GM12878 (cell line): ENCODE measurements around the gene ALDH3B2. TPM values are rescaled to one million over a fixed set of nuclear protein-coding genes. Genes with fewer than 3 reads are reported as not detected.

Experiments
- ATAC-seq: fragments of 200-7000 bp; cut with Tn5 transposase; 3 replicates; pipeline ENCODE4 v1.9.1; 2020; ENCODE audit warnings: mild to moderate bottlenecking, moderate library complexity
- BruUV-seq: library from RNA; stranded (reverse); fragments of 400-500 nt; replicated peaks from 2 replicates; lab custom pipeline; 2021; lab: Mats Ljungman, UMichigan
- CTCF ChIA-PET: fragments of 300-600 bp; sonication (Branson Sonifier 250); formaldehyde crosslinking; extraction: SDS; loops from one replicate; lab custom pipeline; 2021; ENCODE audit warnings: inconsistent platforms; lab: Yijun Ruan, JAX
- POLR2A ChIA-PET: fragments of 350-600 bp; formaldehyde crosslinking; extraction: SDS; loops from one replicate; lab custom pipeline; 2021; ENCODE audit warnings: inconsistent platforms; lab: Charles Lee
- RAD21 ChIA-PET: fragments of 300-600 bp; sonication (Branson Sonifier 250); formaldehyde crosslinking; loops from one replicate; lab custom pipeline; 2023; ENCODE audit warnings: antibody characterized with exemption; ENCODE audit not compliant: unreplicated experiment; lab: Charles Lee
- SMC1A ChIA-PET: fragments of 300-600 bp; sonication (Branson Sonifier 250); formaldehyde crosslinking; loops from one replicate; lab custom pipeline; 2023; ENCODE audit not compliant: unreplicated experiment, uncharacterized antibody; lab: Charles Lee
- DNase-seq: peaks from one replicate; pipeline ENCODE4 v3.0.0-alpha.2; 2011; ENCODE audit warnings: low read depth, low spot score
- FAIRE-seq: peaks from 3 replicates; lab custom pipeline; 2011; peaks lifted over from hg19 to GRCh38; lab: Jason Lieb, UNC
- H2AFZ ChIP-seq: 2 replicates; pipeline ENCODE4 v1.6.0; 2011; ENCODE audit warnings: low read depth, low read length, control low read depth; ENCODE audit not compliant: control insufficient read depth
- H3K27ac ChIP-seq: 2 replicates; pipeline ENCODE4 v1.5.1; 2011; ENCODE audit warnings: control low read depth; ENCODE audit not compliant: control insufficient read depth, insufficient read depth
- H3K27me3 ChIP-seq, 2 experiments: replicated peaks in 1 of 2; 2 replicates each; pipeline versions ENCODE4 v1.6.0 to v1.6.1; 2011; ENCODE audit warnings: low read length in 1 of 2; ENCODE audit not compliant: control insufficient read depth in 2 of 2, insufficient read depth in 2 of 2
- H3K36me3 ChIP-seq, 2 experiments: 2 replicates each; pipeline ENCODE4 v1.5.1; 2011; ENCODE audit warnings: low read length in 1 of 2; ENCODE audit not compliant: control insufficient read depth in 2 of 2, insufficient read depth in 2 of 2
- H3K4me1 ChIP-seq: 2 replicates; pipeline ENCODE4 v1.6.1; 2011; ENCODE audit warnings: mild to moderate bottlenecking, low read length, moderate library complexity, mixed read lengths; ENCODE audit not compliant: control insufficient read depth, insufficient read depth
- H3K4me2 ChIP-seq: 2 replicates; pipeline ENCODE4 v1.6.0; 2011; ENCODE audit warnings: control low read depth; ENCODE audit not compliant: control insufficient read depth, insufficient read depth
- H3K4me3 ChIP-seq: fragments of 200-600 bp; sonication (generic); 2 replicates; pipeline ENCODE4 v1.5.1; 2016
- H3K79me2 ChIP-seq: 2 replicates; pipeline ENCODE4 v1.6.0; 2011; ENCODE audit warnings: low read length; ENCODE audit not compliant: control insufficient read depth, insufficient read depth
- H3K9ac ChIP-seq: 2 replicates; pipeline ENCODE4 v1.8.0; 2011; ENCODE audit warnings: low read length, control low read depth, mixed read lengths; ENCODE audit not compliant: control insufficient read depth, insufficient read depth
- H3K9me3 ChIP-seq: replicated peaks from 3 replicates; pipeline ENCODE4 v1.5.1; 2011; ENCODE audit warnings: mild to moderate bottlenecking, low read length; ENCODE audit not compliant: control insufficient read depth, insufficient read depth
- H4K20me1 ChIP-seq: 2 replicates; pipeline ENCODE4 v1.6.0; 2011; ENCODE audit not compliant: control insufficient read depth, insufficient read depth
- BHLHE40 ChIP-seq, 2 experiments: fragments of 450-650 bp in 1 of 2; IDR thresholded peaks; 2 replicates each; pipeline ENCODE4 v1.6.1; 2011 to 2017; ENCODE audit warnings: low read depth in 2 of 2, borderline replicate concordance in 1 of 2, improper control_type of control experiment in 1 of 2, low read length in 1 of 2, mild to moderate bottlenecking in 1 of 2
- CEBPB ChIP-seq, 2 experiments: fragments of 150-350 bp in 1 of 2; IDR thresholded peaks; 2 replicates each; pipeline ENCODE4 v1.6.1; 2012 to 2014; ENCODE audit warnings: low read depth in 2 of 2, low read length in 2 of 2, borderline replicate concordance in 1 of 2, inconsistent platforms in 1 of 2
- CHD1 ChIP-seq: IDR thresholded peaks from 2 replicates; pipeline ENCODE4 v1.6.1; 2012; ENCODE audit warnings: low read depth, low read length, improper control_type of control experiment
- CREM ChIP-seq: IDR thresholded peaks from 2 replicates; pipeline ENCODE4 v1.6.1; 2014; ENCODE audit warnings: antibody characterized with exemption, low read depth
- GATAD2B ChIP-seq: fragments of 450-650 bp; conservative IDR thresholded peaks from 2 replicates; pipeline ENCODE4 v1.6.1; 2017; ENCODE audit warnings: low read depth, mild to moderate bottlenecking, moderate library complexity
- HDAC2 ChIP-seq: fragments of 200-600 bp; sonication (generic); IDR thresholded peaks from 2 replicates; pipeline ENCODE4 v1.6.1; 2017
- HDAC6 ChIP-seq: fragments of 200-600 bp; sonication (generic); IDR thresholded peaks from one replicate; pipeline ENCODE4 v1.8.0; 2017; ENCODE audit warnings: antibody characterized with exemption; ENCODE audit not compliant: unreplicated experiment
- IKZF1 ChIP-seq: fragments of 450-650 bp; conservative IDR thresholded peaks from 2 replicates; pipeline ENCODE4 v1.6.1; 2017; ENCODE audit warnings: antibody characterized with exemption, mild to moderate bottlenecking
- IKZF2 ChIP-seq, 2 experiments: fragments of 450-650 bp; IDR thresholded peaks; 2 replicates each; pipeline ENCODE4 v1.6.1; 2017; ENCODE audit warnings: mild to moderate bottlenecking in 2 of 2, moderate library complexity in 2 of 2
- KLF5 ChIP-seq: fragments of 450-650 bp; IDR thresholded peaks from 2 replicates; pipeline ENCODE4 v1.6.1; 2014; ENCODE audit warnings: mild to moderate bottlenecking; ENCODE audit not compliant: partially characterized antibody
- POLR2AphosphoS2 ChIP-seq: IDR thresholded peaks from 2 replicates; pipeline ENCODE4 v1.6.1; 2011; ENCODE audit warnings: low read depth, mild to moderate bottlenecking, low read length, improper control_type of control experiment, moderate library complexity
- POLR2AphosphoS5 ChIP-seq: IDR thresholded peaks from 2 replicates; pipeline ENCODE4 v1.6.1; 2011; ENCODE audit warnings: mild to moderate bottlenecking, low read length, inconsistent platforms
- POU2F2 ChIP-seq: IDR thresholded peaks from 3 replicates; pipeline ENCODE4 v1.6.1; 2011; ENCODE audit warnings: low read depth, mild to moderate bottlenecking, low read length, borderline replicate concordance
- WGBS: methylation state at CpG from one replicate; pipeline ENCODE4 v1.1.6; 2016; ENCODE audit warnings: low lambda C conversion rate; ENCODE audit not compliant: insufficient replicate concordance, insufficient coverage; ENCODE audit errors: missing lambda C conversion rate; 5-methylcytosine and 5-hydroxymethylcytosine counted together
- in situ Hi-C: fragments of 300-500 bp; cut with MboI; formaldehyde crosslinking; loops from 9 replicates; pipeline ENCODE4 v1.14.3; 2018; ENCODE audit warnings: mixed read lengths
- intact Hi-C: fragments of 100-400 bp; cut with micrococcal nuclease; formaldehyde crosslinking; loops from one replicate; pipeline ENCODE4 v1.14.2; 2022; ENCODE audit not compliant: unreplicated experiment
- polyA plus RNA-seq, 11 experiments: library from polyadenylated mRNA; depleted of rRNA in 4 of 11; unstranded in 6 of 11; stranded (reverse) in 5 of 11; fragments of >200 nt; fragmentation: Nextera tagmentation in 4 of 11; fragmentation: Illumina TruSeq in 1 of 11; extraction: Ambion mirVana in 4 of 11; extraction: Trizol in 1 of 11; gene quantifications; 1 replicate in 1 of 11; 2 replicates in 10 of 11; pipeline versions ENCODE4 v1.2.1 to v1.2.3, GENCODE V29; 2011 to 2016; ENCODE audit warnings: inconsistent platforms in 2 of 11, missing spikeins in 2 of 11, low read depth in 1 of 11
- total RNA-seq, 4 experiments: library from RNA; depleted of rRNA in 3 of 4; stranded (reverse); fragments of >200 nt in 3 of 4; fragmentation: Illumina TruSeq in 1 of 4; extraction: Trizol in 1 of 4; gene quantifications; 2 replicates each; pipeline versions ENCODE4 v1.2.1 to v1.2.3, GENCODE V29; 2013 to 2021
- TF ChIP-seq, protein P1 (sequence below), 3 experiments: IDR thresholded peaks in 2 of 3; conservative IDR thresholded peaks in 1 of 3; 2 replicates each; pipeline ENCODE4 v1.5.1; 2011; ENCODE audit warnings: low read depth in 3 of 3, low read length in 3 of 3, mild to moderate bottlenecking in 3 of 3, control low read depth in 2 of 3, moderate library complexity in 2 of 3, inconsistent platforms in 1 of 3, mixed read lengths in 1 of 3; ENCODE audit not compliant: control insufficient read depth in 2 of 3, insufficient read depth in 1 of 3; ENCODE audit errors: extremely low read depth in 1 of 3
- TF ChIP-seq, protein P2 (sequence below): IDR thresholded peaks from 2 replicates; pipeline ENCODE4 v1.6.1; 2011; ENCODE audit warnings: low read depth, low read length, improper control_type of control experiment, borderline replicate concordance
- TF ChIP-seq, protein P3 (sequence below): fragments of 450-650 bp; IDR thresholded peaks from 2 replicates; pipeline ENCODE4 v1.6.1; 2017; ENCODE audit warnings: antibody characterized with exemption, mild to moderate bottlenecking, moderate library complexity

The ALDH3B2 gene
- total and polyA plus RNA-seq, 10 of the 15 experiments (the other 5 are each of a cell fraction or from before 2014, with no cell fraction given) = 0.09 to 0.17 TPM; not detected in 8

DNA sequence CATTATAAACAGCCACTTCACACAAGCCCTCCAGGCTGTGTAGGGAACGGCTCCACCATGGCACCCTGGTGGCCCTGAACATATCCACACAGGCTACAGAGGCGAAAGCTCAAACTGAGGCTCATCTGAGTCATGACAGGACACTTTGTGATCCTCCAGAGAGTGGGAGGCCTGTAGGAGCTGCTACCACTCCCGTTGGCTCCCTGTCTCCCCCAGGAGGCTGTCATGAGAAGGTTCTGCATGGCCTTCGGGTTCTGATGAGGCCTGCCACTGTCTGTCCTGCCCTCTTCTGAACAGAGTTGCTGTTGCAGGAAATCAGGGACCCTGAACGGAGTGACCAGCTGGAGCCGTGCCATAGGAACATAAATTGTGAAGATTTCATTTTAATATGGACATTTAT is 23.8 kb upstream of the ALDH3B2 start (continued):
- TF ChIP-seq, protein P1, sequence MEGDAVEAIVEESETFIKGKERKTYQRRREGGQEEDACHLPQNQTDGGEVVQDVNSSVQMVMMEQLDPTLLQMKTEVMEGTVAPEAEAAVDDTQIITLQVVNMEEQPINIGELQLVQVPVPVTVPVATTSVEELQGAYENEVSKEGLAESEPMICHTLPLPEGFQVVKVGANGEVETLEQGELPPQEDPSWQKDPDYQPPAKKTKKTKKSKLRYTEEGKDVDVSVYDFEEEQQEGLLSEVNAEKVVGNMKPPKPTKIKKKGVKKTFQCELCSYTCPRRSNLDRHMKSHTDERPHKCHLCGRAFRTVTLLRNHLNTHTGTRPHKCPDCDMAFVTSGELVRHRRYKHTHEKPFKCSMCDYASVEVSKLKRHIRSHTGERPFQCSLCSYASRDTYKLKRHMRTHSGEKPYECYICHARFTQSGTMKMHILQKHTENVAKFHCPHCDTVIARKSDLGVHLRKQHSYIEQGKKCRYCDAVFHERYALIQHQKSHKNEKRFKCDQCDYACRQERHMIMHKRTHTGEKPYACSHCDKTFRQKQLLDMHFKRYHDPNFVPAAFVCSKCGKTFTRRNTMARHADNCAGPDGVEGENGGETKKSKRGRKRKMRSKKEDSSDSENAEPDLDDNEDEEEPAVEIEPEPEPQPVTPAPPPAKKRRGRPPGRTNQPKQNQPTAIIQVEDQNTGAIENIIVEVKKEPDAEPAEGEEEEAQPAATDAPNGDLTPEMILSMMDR (IDR thresholded peaks at IDR 0.05 in 2 of 3, conservative IDR thresholded peaks at IDR 0.05 in 1 of 3; ENCODE audit: control insufficient read depth in 2 of 3, extremely low read depth in 1 of 3, insufficient read depth in 1 of 3, low read depth in 3 of 3, low read length in 3 of 3) = peak; percentile 39 to 55 (median 43)
- no peak for TF ChIP-seq IKZF1
- TF ChIP-seq BHLHE40 (IDR thresholded peaks at IDR 0.05; ENCODE audit: borderline replicate concordance in 1 of 2, low read depth in 2 of 2, low read length in 1 of 2) = no peak
- TF ChIP-seq, protein P2, sequence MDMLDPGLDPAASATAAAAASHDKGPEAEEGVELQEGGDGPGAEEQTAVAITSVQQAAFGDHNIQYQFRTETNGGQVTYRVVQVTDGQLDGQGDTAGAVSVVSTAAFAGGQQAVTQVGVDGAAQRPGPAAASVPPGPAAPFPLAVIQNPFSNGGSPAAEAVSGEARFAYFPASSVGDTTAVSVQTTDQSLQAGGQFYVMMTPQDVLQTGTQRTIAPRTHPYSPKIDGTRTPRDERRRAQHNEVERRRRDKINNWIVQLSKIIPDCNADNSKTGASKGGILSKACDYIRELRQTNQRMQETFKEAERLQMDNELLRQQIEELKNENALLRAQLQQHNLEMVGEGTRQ = no peak
- no peak for TF ChIP-seq HDAC6
- TF ChIP-seq CHD1 = no peak
- no peak for TF ChIP-seq GATAD2B

DNA sequence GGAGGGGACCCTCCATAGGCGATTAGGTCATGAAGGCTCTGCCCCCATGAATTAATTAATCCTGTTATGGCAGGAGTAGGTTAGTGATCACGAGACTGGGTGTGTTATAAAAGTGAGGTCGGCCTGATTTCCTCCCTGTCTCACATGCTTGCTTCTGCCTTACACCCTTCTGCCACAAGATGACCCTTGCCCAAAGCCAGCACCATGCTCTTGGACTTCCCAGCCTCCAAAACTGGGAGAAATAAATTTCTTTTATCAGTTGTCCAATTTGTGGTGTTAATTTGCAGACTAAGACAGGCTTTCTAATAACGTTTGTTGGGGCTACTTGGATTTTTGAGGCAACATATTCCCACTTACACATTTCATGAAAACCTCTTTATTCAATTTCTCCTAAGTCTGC is 23.4 kb upstream of the ALDH3B2 start:
- Histone ChIP-seq H3K4me2 (no peak overlapping the region), H4K20me1 (no peaks in the 10 kb centered on the region), H3K27ac (no peak overlapping the region), H3K27me3 (peaks cover 1 to 3% of the 10 kb centered on the region in 2 experiments; a peak in 2 of 4 replicates), H3K9ac (no peak overlapping the region), H3K79me2 (no peaks in the 10 kb centered on the region), H3K4me1 (no peaks in the 10 kb centered on the region), H3K4me3 (no peak overlapping the region), H3K9me3 (no peaks in the 10 kb centered on the region), H3K36me3 (no peaks in the 10 kb centered on the region), H2AFZ (no peak overlapping the region)
- ChIA-PET RAD21 (interaction anchor here (1.1 kb wide), 1 partner anchor 142 kb away, joined by 3 read pairs; no protein-coding TSS in a partner anchor), POLR2A (no interaction called here), SMC1A (interaction anchor here (1.0 kb wide), 1 partner anchor 53 kb away, joined by 3 read pairs; no protein-coding TSS in a partner anchor), CTCF (interaction anchor here (1.1 kb wide), 1 partner anchor 40 kb away, joined by 3 read pairs; no protein-coding TSS in a partner anchor)
- DNase-seq (no peak), ATAC-seq (no peak), FAIRE-seq (no peak)
- intact Hi-C loops (no loop called here), in situ Hi-C loops (no loop called here)
- WGBS = 11% methylated on average over 4 of the region's 4 CpGs
- BruUV-seq = no TSS peak
- TF ChIP-seq, protein P3, sequence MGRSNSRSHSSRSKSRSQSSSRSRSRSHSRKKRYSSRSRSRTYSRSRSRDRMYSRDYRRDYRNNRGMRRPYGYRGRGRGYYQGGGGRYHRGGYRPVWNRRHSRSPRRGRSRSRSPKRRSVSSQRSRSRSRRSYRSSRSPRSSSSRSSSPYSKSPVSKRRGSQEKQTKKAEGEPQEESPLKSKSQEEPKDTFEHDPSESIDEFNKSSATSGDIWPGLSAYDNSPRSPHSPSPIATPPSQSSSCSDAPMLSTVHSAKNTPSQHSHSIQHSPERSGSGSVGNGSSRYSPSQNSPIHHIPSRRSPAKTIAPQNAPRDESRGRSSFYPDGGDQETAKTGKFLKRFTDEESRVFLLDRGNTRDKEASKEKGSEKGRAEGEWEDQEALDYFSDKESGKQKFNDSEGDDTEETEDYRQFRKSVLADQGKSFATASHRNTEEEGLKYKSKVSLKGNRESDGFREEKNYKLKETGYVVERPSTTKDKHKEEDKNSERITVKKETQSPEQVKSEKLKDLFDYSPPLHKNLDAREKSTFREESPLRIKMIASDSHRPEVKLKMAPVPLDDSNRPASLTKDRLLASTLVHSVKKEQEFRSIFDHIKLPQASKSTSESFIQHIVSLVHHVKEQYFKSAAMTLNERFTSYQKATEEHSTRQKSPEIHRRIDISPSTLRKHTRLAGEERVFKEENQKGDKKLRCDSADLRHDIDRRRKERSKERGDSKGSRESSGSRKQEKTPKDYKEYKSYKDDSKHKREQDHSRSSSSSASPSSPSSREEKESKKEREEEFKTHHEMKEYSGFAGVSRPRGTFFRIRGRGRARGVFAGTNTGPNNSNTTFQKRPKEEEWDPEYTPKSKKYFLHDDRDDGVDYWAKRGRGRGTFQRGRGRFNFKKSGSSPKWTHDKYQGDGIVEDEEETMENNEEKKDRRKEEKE = no peak
- no peak for TF ChIP-seq HDAC2
- TF ChIP-seq POU2F2 = no peak
- TF ChIP-seq KLF5 = no peak
- TF ChIP-seq CEBPB (IDR thresholded peaks at IDR 0.05; ENCODE audit: borderline replicate concordance in 1 of 2, low read depth in 2 of 2, low read length in 2 of 2) = no peak
- no peak for TF ChIP-seq POLR2AphosphoS2
- no peak for TF ChIP-seq CREM
- TF ChIP-seq POLR2AphosphoS5 = no peak
- no peak for TF ChIP-seq IKZF2 (IDR thresholded peaks at IDR 0.05)
